Endothelial cell of umbilical vein (primary cell): ENCODE results near the gene BASP1. TPM values are rescaled to one million over a fixed set of nuclear protein-coding genes. Genes with fewer than 3 reads are reported as not detected.

Experiments used
- BruUV-seq: library from RNA; stranded (reverse); fragments of 400-500 nt; replicated peaks from 2 replicates; lab custom pipeline; 2021; lab: Mats Ljungman, UMichigan
- CTCF ChIA-PET: fragments of 300-600, 350-600 bp; sonication (Branson Sonifier 250); formaldehyde crosslinking; loops from one replicate; lab custom pipeline; 2021; ENCODE audit warnings: antibody characterized with exemption, inconsistent platforms; lab: Charles Lee
- POLR2A ChIA-PET: fragments of 300-600, 350-600 bp; sonication (Branson Sonifier 250); formaldehyde crosslinking; loops from one replicate; lab custom pipeline; 2021; ENCODE audit warnings: antibody characterized with exemption, inconsistent platforms; lab: Charles Lee
- DNase-seq: peaks from one replicate; pipeline ENCODE4 v3.0.0-alpha.2; 2011; ENCODE audit warnings: low read depth, low spot score
- FAIRE-seq: peaks from 2 replicates; lab custom pipeline; 2011; peaks lifted over from hg19 to GRCh38; lab: Jason Lieb, UNC
- H2AFZ ChIP-seq: 2 replicates; pipeline ENCODE4 v1.6.0; 2012; ENCODE audit warnings: low read depth, low read length, control low read depth, inconsistent platforms
- H3K27ac ChIP-seq: 2 replicates; pipeline ENCODE4 v1.5.1; 2011; ENCODE audit warnings: low read depth, mild to moderate bottlenecking, control low read depth, low read length, moderate library complexity; ENCODE audit not compliant: insufficient read depth
- H3K27me3 ChIP-seq, 2 experiments: 2 replicates each; pipeline versions ENCODE4 v1.6.0 to v1.6.1; 2011; ENCODE audit warnings: low read length in 2 of 2, mixed read lengths in 1 of 2; ENCODE audit not compliant: control insufficient read depth in 2 of 2, insufficient read depth in 2 of 2
- H3K36me3 ChIP-seq, 2 experiments: 2 replicates in 1 of 2; 3 replicates in 1 of 2; pipeline ENCODE4 v1.5.1; 2011; ENCODE audit warnings: low read length in 2 of 2, mild to moderate bottlenecking in 1 of 2, moderate library complexity in 1 of 2; ENCODE audit not compliant: control insufficient read depth in 2 of 2, insufficient read depth in 2 of 2; ENCODE audit errors: extremely low read depth in 1 of 2
- H3K4me1 ChIP-seq: 3 replicates; pipeline ENCODE4 v1.5.1; 2011; ENCODE audit warnings: mild to moderate bottlenecking, low read length; ENCODE audit not compliant: control insufficient read depth, insufficient read depth; ENCODE audit errors: extremely low read depth
- H3K4me2 ChIP-seq: 2 replicates; pipeline ENCODE4 v1.6.1; 2011; ENCODE audit warnings: low read length, control low read depth, mixed read lengths; ENCODE audit not compliant: insufficient read depth
- H3K4me3 ChIP-seq, 3 experiments: fragments of 200-600 bp in 1 of 3; sonication (generic), shearing (Covaris generic) in 1 of 3; replicated peaks in 1 of 3; 2 replicates each; pipeline ENCODE4 v1.5.1; 2011 to 2016; ENCODE audit warnings: control low read depth in 3 of 3, low read length in 3 of 3, mild to moderate bottlenecking in 2 of 3, inconsistent platforms in 1 of 3, low read depth in 1 of 3, moderate library complexity in 1 of 3; ENCODE audit not compliant: insufficient read depth in 1 of 3
- H3K79me2 ChIP-seq: 2 replicates; pipeline ENCODE4 v1.6.0; 2012; ENCODE audit warnings: low read length, inconsistent platforms; ENCODE audit not compliant: control insufficient read depth, insufficient read depth
- H3K9ac ChIP-seq: replicated peaks from 2 replicates; pipeline ENCODE3; 2011; ENCODE audit warnings: low read length, control low read depth; ENCODE audit not compliant: insufficient read depth; ENCODE audit errors: extremely low read depth
- H3K9me1 ChIP-seq: replicated peaks from 3 replicates; pipeline ENCODE4 v1.6.0; 2011; ENCODE audit warnings: mild to moderate bottlenecking, low read length; ENCODE audit not compliant: control insufficient read depth, insufficient read depth; ENCODE audit errors: extremely low read depth
- H3K9me3 ChIP-seq: replicated peaks from 2 replicates; pipeline ENCODE4 v1.5.1; 2012; ENCODE audit warnings: low read length, inconsistent platforms; ENCODE audit not compliant: control insufficient read depth, insufficient read depth
- H4K20me1 ChIP-seq: replicated peaks from 2 replicates; pipeline ENCODE3; 2011; ENCODE audit warnings: mild to moderate bottlenecking, low read length; ENCODE audit not compliant: control insufficient read depth, insufficient read depth; ENCODE audit errors: extremely low read depth
- CTCF ChIP-seq, 2 donors: IDR thresholded peaks; 1 replicate in 1 of 2; 2 replicates in 1 of 2; pipeline ENCODE4 v1.5.1; 2011; ENCODE audit warnings: low read length in 2 of 2, mild to moderate bottlenecking in 2 of 2, moderate library complexity in 2 of 2, control low read depth in 1 of 2, inconsistent platforms in 1 of 2, low read depth in 1 of 2; ENCODE audit not compliant: insufficient read depth in 1 of 2; ENCODE audit errors: extremely low read depth in 1 of 2
- EZH2 ChIP-seq: IDR thresholded peaks from 2 replicates; pipeline ENCODE4 v1.6.1; 2012; ENCODE audit warnings: borderline replicate concordance, low read depth, mild to moderate bottlenecking, moderate library complexity, low read length, inconsistent platforms; ENCODE audit not compliant: severe bottlenecking
- FOS ChIP-seq: IDR thresholded peaks from 2 replicates; pipeline ENCODE4 v1.6.1; 2011; ENCODE audit warnings: mild to moderate bottlenecking, low read length, moderate library complexity, borderline replicate concordance; ENCODE audit not compliant: insufficient read depth
- GATA2 ChIP-seq: IDR thresholded peaks from 2 replicates; pipeline ENCODE4 v1.7.0; 2011; ENCODE audit warnings: low read depth, mild to moderate bottlenecking, moderate library complexity, mixed read lengths, low read length; ENCODE audit not compliant: insufficient read length, insufficient read depth
- JUN ChIP-seq: IDR thresholded peaks from 2 replicates; pipeline ENCODE4 v1.6.1; 2011; ENCODE audit warnings: borderline replicate concordance, low read depth; ENCODE audit not compliant: insufficient read length, insufficient read depth
- MAX ChIP-seq: IDR thresholded peaks from 2 replicates; pipeline ENCODE4 v1.6.1; 2011; ENCODE audit not compliant: insufficient read depth, insufficient read length
- MYC ChIP-seq: IDR thresholded peaks from one replicate; pipeline ENCODE4 v1.6.1; 2011; ENCODE audit warnings: mild to moderate bottlenecking, low read depth, low read length
- POLR2A ChIP-seq: IDR thresholded peaks from 2 replicates; pipeline ENCODE4 v1.6.1; 2012; ENCODE audit warnings: low read depth, mild to moderate bottlenecking, control low read depth, low read length
- POLR2AphosphoS5 ChIP-seq: IDR thresholded peaks from 2 replicates; pipeline ENCODE4 v1.6.1; 2012; ENCODE audit warnings: low read depth, mild to moderate bottlenecking, control low read depth, low read length, moderate library complexity; ENCODE audit not compliant: insufficient read depth
- dilution Hi-C: fragments of 300-500 bp; cut with MboI; formaldehyde crosslinking; loops from one replicate; pipeline ENCODE4 v1.15.0; 2019; ENCODE audit warnings: low sequenced_read_pairs; ENCODE audit not compliant: extremely low pct_ligation_motif_present
- intact Hi-C: fragments of 100-400 bp; cut with micrococcal nuclease; formaldehyde crosslinking; loops from one replicate; pipeline ENCODE4 v1.10.0; 2022
- polyA plus RNA-seq, 4 experiments: library from polyadenylated mRNA; depleted of rRNA in 3 of 4; stranded (reverse) in 3 of 4; unstranded in 1 of 4; fragments of >200 nt; gene quantifications; 2 replicates each; pipeline versions ENCODE4 v1.2.1 to v1.2.3, GENCODE V29; 2011 to 2012; ENCODE audit warnings: missing spikeins in 1 of 4
- total RNA-seq: library from RNA; stranded (reverse); gene quantifications from 2 replicates; pipeline ENCODE4 v1.2.3, GENCODE V29; 2021

BASP1 gene
- total and polyA plus RNA-seq, 2 donors (not counting 3 experiments of a cell fraction or from before 2014, with no cell fraction given), result 69.4 to 79.3 TPM

GRCh38 chr5:17265041-17265440 is 47.6 kb downstream of the BASP1 start:
- Histone ChIP-seq H3K9ac (no peak overlapping the region), H3K9me3 (no peaks in the 10 kb centered on the region), H3K4me3 (no peak overlapping the region), H4K20me1 (peaks cover 5% of the 10 kb centered on the region), H3K4me2 (no peak overlapping the region), H3K79me2 (peaks cover 90% of the 10 kb centered on the region), H3K36me3 (peaks cover 0 to 2% of the 10 kb centered on the region in 2 experiments), H3K9me1 (no peaks in the 10 kb centered on the region), H3K4me1 (no peaks in the 10 kb centered on the region), H2AFZ (no peak overlapping the region), H3K27me3 (no peaks in the 10 kb centered on the region), H3K27ac (no peak overlapping the region)
- TF ChIP-seq GATA2 (no peak), MYC (no peak), MAX (no peak), JUN (no peak), EZH2 (no peak), POLR2AphosphoS5 (no peak), POLR2A (no peak), FOS (no peak), CTCF (IDR thresholded peaks at IDR 0.05; ENCODE audit: extremely low read depth in 1 of 2, insufficient read depth in 1 of 2, low read depth in 1 of 2, low read length in 2 of 2) (no peak)
- POLR2A ChIA-PET, result no interaction called here
- CTCF ChIA-PET, result no interaction called here
- FAIRE-seq, result no peak
- intact Hi-C loops, result no loop called here
- no peak for DNase-seq
- no TSS peak for BruUV-seq
- dilution Hi-C loops, result no loop called here
